ENCODE data around the gene CNTNAP5.

CNTNAP5 gene

DNA sequence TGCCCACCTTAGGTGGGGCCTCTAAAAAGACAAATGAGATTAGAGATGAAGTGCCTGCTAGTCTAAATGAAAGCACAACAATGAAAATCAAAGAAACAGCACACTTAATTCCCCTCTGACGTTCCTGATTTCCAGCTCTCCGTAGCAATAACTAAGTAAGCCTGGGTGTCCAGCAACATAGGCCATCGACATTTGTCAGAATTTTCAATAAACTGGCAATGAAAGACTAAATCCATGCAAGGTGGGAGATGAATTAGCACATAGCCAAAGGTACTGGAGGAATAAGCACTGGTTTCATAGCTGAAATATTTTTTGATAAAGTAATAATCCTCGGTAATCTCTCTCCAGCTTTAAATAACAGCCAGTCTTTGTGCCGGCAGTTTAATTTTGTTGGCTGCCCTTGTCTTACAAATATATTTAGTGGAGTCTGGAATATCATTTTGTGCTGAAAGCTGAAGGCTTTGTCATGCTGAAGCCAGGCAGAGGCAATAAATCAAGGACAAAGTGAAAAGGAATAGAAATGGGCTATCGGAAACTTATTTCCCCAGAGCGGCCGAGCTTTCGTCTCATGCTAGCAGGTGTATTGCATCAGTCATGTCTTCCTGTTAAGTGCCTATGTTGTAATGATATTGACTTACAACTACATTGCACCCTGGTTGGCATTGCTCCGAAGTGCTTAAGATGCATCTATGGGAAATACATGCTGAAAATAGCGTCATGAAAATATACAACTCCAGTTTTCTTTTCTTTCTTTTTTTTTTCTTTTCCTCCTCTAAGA, 790.1 kb downstream of the CNTNAP5 start:
- DNase-seq (ENCODE audit: low read depth): no peak

DNA sequence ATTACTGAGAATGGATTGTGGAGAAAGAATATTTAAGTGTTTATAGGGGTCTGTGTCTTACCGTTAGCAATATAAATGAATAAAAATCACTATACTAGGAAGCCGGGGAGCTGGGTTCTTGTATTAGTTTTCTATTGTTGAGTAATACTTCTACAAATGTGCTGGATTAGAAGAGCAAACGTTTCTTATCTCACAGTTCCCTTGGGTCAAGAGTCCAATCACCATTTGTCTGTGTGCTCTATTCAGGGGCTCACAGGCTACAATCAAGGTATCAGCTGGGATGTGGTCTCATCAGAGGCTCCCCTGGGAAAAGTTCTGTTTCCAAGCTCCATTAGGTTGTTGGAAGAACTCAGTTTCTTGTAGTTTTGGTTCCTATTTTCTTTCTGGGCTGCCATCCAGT, 790.9 kb downstream of the CNTNAP5 start:
- no peak for DNase-seq (ENCODE audit: low read depth)

DNA sequence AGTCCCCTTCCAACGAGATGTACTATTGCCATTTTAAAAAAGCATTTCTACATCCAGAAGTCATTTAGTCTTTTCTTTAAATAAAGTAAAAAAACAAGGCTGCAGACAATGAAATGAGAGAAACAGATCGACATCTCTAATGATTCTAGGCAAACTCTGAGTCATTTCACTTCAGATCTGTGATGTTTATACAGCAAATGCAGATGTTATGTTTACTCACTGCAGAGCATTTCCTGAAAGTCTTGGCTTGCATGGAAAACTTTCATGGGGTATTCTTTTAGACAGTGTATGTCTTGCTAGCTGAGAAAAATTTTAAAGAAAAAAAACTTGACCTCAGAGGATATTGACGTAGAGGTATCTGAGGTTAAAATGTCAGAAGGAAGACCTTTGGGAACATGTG, 797.4 kb downstream of the CNTNAP5 start:
- DNase-seq (ENCODE audit: low read depth): no peak

DNA sequence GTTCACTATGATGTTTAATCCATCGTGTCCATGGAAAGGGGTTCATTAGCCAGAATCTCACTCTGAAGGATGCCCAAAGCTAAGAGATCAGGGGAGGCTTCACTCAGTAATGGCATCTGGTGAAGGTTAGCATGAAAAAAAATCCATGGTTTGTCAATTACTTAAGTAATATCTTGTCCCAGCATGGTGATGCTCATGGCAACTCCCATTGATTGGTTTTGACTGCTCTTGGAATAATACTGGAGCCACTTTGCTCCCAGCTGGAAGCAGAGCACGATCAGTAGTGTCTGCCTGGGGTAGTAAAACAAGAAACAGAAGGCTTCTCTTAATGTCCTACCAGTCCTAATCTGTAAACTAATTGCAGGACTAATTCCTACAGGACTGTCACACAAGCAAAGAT, 799.4 kb downstream of the CNTNAP5 start:
- no peak for DNase-seq (ENCODE audit: low read depth)

DNA sequence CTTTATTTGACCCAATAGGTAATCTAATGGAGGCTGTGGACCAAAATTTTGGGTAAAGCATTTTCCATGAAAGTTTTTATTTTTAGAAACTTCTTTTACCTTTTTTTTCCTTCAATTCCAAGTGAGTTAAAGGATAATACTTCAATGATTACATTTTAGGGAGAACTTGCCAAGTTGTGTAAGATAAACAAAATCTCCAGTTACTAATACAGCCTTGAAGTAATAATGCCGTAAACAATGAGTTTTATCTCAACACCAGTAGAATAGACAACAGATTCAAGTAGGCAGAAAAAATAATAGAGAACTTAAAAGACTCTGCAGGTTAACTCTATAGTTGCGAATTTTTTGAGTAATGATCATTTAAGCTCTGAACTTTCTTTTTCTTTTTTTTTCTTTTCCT, 807.4 kb downstream of the CNTNAP5 start:
- no peak for DNase-seq (ENCODE audit: low read depth)

DNA sequence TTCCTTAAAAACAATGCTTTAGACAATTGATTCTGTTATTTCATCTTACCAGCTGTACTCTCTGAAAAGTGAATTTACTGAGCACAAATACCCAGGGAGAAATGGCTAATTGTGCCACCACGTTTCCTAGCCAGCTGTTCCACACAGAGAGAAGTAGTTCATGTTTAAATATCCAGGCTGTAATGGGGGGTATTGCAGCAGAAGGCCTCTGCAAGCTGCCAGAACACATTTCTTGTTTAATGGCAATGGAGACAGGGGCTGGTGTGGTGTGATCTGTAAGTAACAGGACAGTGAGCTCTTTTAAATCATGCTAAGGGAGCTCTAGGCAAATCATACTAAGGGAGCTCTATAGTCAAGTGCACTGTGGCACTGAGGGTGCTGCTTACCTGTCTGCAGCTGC, 809.2 kb downstream of the CNTNAP5 start:
- DNase-seq (ENCODE audit: low read depth): no peak

DNA sequence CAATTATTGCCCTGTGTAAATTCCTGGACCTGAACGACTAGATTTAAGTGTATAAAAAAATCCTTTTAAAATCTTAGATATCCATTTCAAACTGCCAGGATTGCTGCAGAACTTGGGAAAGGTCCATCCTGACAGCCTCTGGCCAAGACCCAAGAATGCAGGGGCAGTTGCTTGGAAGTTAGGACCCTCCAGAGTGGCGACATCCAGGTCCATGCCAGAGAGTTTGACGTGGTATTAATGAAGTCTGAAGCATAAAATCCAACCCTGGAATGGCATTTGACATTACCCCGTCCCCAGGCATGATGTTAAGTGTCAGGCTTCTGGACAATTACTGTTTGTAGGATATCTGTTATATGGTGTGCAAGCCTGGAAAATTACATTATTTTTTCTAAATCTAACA, 810.2 kb downstream of the CNTNAP5 start:
- DNase-seq (ENCODE audit: low read depth): no peak

DNA sequence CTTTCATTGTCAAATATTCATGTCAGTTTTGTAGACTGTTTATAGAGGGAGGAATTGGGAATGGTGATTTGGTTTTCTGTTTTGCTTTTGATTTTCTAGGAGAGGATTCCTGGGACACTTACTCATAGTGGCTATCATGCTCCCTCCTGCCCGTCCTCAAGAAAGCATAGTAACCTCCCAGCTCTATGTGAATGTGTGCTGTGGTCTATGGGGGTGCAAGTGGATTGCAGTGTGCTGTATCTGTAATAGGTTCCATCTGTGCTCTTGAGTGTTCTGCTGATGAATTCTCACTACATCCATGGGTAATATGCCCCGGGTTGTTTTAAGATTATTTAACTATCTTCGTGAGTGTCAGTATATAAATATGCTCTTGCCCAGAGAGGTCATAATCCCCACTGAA, 811.3 kb downstream of the CNTNAP5 start:
- DNase-seq (ENCODE audit: low read depth): no peak

DNA sequence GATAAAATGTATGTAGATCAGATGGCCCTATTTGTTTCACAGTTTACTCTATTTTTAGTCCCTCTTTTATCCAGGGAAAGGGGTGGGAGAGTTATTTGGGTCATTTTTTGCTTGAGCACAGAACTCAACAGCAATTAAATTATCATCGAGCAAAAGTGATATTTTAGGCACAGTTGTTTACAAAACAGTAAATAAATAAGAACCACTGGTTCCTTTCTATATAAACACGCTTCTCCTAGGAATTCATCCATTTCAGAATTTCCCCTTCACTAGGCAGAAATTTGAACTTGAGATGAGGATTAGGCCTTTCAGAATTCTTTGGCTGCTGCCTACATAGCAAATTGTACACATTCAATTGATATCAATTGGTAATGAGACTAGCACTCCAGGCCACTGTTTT, 812.4 kb downstream of the CNTNAP5 start:
- no peak for DNase-seq (ENCODE audit: low read depth)

DNA sequence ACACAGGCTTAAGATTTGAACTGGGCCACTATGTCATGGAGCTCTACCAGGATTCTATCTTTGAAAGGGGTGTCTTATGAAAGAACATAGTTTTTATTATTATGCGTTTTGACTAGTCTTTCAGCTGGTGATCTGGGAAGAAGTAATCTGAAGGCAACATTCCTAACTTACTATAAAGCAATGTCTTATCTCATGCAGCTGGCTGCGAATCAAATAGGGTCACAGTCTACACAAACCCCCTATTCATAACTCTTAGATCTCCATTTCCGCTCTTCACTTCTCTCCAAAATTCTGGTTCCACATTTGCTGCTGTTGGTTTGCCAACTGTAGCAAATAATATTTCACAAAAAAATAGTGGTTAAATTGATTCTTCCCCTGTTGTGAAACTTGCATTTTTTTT, 813.3 kb downstream of the CNTNAP5 start:
- DNase-seq (ENCODE audit: low read depth): no peak

DNA sequence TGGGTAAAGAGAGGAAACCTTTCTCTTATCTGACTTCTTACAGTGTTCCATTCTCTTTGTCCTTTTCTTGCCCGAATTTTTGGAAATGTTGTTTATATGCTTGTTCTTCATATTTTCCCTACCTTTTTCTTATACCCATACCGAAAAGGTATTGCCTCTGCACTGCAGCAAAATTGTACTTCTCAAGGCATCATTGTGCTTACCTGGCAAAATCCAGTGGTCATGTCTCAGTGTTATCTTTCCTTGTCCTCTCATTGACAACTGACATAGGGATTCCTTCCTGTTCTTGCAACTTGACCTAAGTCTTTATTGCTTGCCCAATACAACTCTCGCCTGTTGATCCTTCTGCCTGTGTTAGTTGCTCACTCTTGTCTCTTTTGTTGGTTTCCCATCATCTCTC, 842.2 kb downstream of the CNTNAP5 start:
- DNase-seq (ENCODE audit: low read depth): no peak

DNA sequence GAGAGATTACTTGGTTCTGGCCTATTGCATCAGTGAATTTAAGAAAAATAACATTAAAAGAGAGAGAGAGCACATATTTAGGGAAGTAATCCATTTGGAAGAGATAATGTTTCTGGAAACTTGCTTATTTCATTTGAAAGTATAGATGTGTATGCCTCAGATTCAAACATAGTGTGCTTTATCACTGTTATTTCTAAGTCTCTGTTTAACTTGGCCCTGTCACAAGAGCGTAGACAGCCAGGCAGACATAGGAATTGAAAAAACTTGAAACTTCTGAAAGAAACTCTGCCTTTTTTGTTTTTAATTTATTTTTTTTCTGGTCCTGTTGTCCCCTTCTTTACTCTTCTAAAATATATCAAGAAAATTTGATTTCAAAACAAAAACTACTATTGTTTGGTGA, 849.1 kb downstream of the CNTNAP5 start:
- DNase-seq (ENCODE audit: low read depth): no peak

DNA sequence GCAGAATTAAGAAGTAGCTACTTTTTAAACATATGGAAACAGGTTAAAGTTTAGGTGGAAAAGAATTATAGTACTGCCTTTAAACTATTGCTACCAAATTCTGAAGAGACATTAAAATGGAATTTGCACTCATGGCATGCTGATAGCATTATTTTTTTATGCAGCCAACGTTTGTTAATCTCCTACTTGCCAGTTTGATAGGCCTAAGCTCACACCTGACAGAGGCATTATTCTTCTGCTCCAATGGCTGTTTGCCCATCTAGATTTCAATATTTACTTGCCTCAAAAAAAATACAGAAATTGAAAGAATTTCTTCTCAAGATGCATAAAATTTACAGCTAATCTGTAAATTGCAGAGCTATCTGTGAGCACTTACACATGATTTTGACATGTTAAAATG, 849.6 kb downstream of the CNTNAP5 start:
- DNase-seq (ENCODE audit: low read depth): no peak

DNA sequence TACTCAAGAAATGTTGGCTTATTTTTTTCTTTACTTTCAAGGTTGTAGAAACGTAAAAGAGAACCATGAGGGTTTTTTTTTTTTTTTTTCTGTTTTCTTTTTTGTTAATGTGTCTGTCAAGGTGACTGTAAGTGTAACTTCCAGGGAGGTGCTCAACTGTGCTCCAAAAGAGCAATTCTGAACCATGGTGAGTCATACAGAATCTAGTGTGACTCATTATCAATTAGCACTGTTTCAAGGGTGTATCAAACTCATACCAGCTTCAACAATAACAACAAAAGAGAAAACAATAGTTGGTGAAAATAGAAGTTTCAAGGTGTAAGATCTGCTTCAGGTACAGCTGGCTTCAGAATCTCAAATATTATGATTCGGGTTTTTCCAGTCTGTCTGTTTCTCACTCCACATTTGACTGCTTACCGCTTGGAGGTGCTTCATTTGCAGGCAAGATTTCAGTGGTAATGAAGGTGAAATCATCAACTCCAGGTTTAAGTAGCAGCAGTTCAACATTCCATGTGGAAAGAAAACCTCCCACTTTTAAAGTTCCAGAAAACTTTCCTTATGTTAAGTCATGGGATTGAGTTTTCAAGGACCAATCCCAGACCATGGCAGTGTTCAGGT, 850.6 kb downstream of the CNTNAP5 start:
- DNase-seq (ENCODE audit: low read depth): no peak

DNA sequence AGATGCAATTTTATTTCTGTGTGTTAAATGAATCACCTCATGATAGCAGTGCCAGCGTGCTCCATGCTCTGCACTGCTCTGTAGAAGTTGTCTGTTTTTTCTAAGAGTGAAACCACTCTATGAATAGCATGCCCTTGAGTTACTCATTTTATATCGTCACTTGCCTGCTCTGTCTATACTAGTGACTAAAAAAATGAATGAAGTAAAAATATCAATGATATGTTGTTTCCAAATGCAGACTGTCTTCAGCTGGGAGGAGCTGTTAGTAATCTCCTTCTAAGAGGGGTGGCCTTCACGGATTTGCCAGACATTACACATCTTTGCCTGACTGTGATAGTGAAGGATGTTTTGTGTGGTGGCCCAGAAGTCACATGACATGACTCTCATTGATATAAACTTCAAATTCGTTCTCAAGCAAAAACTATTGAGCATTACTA, 852.1 kb downstream of the CNTNAP5 start:
- no peak for DNase-seq (ENCODE audit: low read depth)

DNA sequence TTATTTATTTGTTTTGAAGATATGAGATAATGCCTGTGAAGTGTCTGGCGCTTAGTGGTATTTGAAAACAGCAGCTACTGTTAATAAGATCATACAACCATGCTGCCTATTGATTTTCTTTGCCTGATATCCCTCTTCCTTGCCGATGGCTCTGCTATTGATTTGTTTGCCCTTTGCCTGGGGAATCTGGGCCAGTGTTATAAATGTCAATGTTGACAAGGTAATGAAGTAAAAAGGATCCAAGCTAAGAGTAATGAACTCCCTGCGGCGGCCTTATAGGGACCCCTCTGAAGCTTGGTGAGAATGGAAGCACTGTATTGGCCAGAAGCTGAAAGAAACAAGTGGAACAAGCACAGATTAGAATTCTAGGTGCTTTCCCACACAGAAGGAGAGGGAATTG, 854.6 kb downstream of the CNTNAP5 start:
- no peak for DNase-seq (ENCODE audit: low read depth)

DNA sequence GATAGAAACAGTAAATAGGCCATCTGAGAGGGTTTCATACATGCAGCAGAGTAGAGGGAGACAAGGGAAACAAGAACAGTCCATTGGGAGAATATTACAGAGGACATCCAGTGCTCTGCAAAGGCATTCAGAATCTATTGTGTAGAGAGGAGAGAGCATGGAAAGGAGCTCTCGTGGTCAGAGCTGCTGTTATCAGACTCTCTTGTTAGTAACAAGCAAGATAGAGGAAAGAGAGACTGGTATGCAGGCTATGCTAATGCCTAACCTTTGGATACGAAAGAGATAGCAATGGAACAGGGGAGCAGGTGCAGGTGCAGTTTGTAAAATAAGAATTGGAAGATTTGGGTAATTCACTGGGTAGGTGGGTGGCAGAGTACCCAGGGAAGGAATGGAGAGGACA, 855.9 kb downstream of the CNTNAP5 start:
- DNase-seq (ENCODE audit: low read depth): no peak

DNA sequence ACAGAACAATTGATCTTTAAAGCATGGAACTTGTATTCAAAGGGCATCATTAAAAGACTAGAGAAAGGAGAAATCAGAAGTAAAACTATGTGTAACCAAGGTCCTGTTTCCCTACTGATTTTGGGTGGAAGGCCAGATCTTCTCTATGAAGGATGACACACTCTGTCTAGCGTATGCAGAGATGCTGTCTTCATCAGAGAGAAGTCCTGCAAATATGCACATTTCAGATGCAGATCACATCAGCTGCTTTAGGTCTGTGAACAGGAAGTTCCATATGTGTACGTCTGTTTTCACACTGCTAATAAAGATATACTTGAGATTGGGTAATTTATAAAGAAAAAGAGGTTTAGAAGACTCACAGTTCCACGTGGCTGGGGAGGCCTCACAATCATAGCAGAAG, 857.3 kb downstream of the CNTNAP5 start:
- no peak for DNase-seq (ENCODE audit: low read depth)

DNA sequence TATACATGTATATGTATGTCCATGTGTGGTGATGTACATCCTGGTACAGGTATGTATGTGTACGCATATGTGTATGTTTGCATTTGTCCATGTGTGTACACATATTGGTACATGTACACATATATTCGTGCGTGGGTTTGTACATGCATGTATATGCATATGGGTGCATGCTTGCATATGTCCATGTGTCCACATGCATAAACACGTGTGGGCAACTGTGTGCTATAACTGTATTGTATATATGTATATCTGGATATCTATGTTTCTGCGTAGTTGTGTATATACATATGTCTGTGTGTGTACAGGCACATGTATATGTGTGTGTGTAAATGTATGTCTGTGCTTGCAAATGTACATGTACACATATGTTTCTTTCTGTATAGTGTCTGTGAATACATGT, 858.5 kb downstream of the CNTNAP5 start:
- DNase-seq (ENCODE audit: low read depth): no peak

DNA sequence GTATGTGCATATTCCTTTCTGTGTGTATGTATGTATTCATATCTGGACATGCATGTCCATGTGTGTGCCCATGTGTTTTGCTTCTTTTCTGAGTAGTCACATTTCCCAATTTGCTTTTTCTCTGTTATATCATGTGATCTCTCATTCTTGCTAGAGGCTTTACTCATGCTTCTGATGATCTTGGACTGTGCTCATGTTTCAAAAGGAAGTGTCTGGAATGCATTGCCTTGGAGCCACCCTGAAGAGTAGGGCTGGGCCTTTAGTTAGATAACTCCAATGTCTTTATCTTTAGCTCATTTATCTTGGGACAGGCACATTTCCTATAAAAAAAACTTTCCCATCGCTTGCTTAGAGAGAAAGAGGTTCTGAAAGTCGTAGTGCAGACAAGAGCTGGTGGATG, 859.2 kb downstream of the CNTNAP5 start:
- no peak for DNase-seq (ENCODE audit: low read depth)

DNA sequence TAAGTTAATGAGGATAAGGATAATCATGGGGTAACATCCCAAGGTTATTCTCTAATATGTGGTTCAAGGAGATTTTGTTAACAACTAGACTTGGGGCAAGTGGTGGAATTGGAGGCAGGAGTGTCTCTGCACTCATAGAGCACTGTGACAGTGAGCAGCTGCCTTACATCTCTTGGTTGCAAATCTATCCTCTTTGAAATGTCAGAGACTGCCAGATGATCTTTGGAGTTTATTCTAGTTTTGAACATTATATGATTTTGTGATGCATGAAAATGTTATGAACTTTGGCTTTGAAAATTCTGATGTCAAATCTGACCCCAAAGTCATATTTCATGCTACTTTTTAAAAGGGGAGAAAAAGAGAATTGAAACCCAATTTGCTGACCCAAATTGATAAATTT, 861.1 kb downstream of the CNTNAP5 start:
- no peak for DNase-seq (ENCODE audit: low read depth)

DNA sequence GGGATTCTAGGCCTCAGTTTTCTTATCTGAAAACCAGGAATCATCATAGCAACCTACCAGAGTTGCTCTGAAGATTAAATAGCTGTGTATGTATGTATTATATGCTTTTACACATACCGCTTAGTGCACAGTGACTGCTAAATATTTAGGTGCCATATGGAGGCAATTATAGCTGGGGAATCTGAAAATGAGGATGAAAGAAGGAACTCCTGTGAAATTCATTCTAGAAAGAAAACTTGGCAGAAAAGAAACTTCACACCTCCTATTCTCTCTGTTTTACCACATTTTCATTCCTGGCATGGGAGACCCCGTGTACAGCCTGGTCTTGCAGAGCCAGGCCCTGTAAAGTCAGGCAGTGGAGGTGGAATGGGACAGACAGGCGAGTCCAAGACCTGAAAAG, 862.4 kb downstream of the CNTNAP5 start:
- DNase-seq (ENCODE audit: low read depth): no peak

DNA sequence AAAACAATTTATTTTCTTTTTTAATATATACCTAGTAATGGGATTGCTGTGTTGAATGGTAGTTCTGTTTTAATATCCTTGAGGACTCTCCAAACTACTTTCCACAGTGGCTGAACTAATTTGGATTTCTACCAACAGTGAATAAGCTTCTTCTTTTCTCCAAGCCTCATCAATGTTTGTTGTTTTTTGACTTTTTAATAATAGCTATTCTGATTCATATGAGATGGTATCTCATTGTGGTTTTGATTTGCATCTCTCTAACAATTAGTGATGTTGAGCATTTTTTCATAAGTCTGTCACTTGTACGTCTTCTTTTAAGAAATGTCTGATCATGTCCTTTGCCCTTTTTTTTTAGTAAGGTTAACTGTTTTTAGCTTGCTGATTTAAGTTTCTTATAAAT, 863.3 kb downstream of the CNTNAP5 start:
- DNase-seq (ENCODE audit: low read depth): no peak

DNA sequence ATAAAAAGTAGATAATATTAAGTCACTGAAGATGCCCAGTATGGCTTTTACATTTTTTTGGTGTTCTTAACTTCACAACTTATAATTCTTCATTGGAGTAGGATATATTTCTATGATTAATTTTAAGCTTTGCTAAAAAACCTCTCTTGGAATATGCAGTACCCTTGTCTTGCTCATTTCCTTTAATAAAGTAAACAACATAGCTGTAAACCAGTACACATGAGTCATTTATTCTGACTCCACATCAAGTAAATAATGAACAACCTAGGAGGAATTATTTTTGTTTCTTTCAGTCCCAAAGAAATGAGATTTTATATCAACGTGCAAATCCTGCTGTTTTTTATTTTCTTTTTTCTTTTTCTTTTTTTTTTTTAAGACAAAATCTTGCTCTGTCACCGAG, 869.1 kb downstream of the CNTNAP5 start:
- DNase-seq (ENCODE audit: low read depth): no peak
